Spinal cord (tissue), 10 donors: ENCODE results near the gene RASGRF1. TPM values are rescaled to one million over a fixed set of nuclear protein-coding genes. Genes with fewer than 3 reads are reported as not detected.

Experiments
- DNase-seq, 6 donors: peaks; one replicate each; pipeline versions ENCODE4 v3.0.0 to v3.0.0-alpha.2; 2013 to 2015; ENCODE audit warnings: low spot score in 6 of 6, low read depth in 4 of 6
- H3K27ac ChIP-seq: one replicate; pipeline ENCODE4 v1.5.1; 2013; ENCODE audit warnings: low read depth, low read length, control low read depth
- H3K27me3 ChIP-seq: one replicate; pipeline ENCODE4 v1.6.1; 2013; ENCODE audit warnings: low read length; ENCODE audit not compliant: control insufficient read depth, insufficient read depth
- H3K36me3 ChIP-seq: one replicate; pipeline ENCODE4 v1.6.1; 2013; ENCODE audit warnings: low read length; ENCODE audit not compliant: control insufficient read depth, insufficient read depth
- H3K4me1 ChIP-seq: one replicate; pipeline ENCODE4 v1.6.1; 2013; ENCODE audit warnings: low read length; ENCODE audit not compliant: control insufficient read depth, insufficient read depth
- H3K4me3 ChIP-seq: one replicate; pipeline ENCODE4 v1.5.1; 2013; ENCODE audit warnings: low read depth, low read length, control low read depth
- H3K9me3 ChIP-seq: one replicate; pipeline ENCODE4 v1.6.1; 2013; ENCODE audit warnings: low read length; ENCODE audit not compliant: control insufficient read depth, insufficient read depth
- WGBS: methylation state at CpG from one replicate; pipeline ENCODE4 v1.1.5; 2013; ENCODE audit warnings: missing lambda C conversion rate; ENCODE audit not compliant: insufficient coverage; 5-methylcytosine and 5-hydroxymethylcytosine counted together
- polyA plus RNA-seq, 2 donors: library from polyadenylated mRNA; unstranded; fragments of 120-200 nt; gene quantifications; one replicate each; pipeline ENCODE4 v1.2.1, GENCODE V29; 2013; ENCODE audit not compliant: insufficient read length in 2 of 2
- total RNA-seq, 2 donors: library from RNA; depleted of rRNA in 1 of 2; stranded (reverse); fragments of 120-200 nt in 1 of 2; fragments of >200 nt in 1 of 2; gene quantifications; one replicate each; pipeline versions ENCODE4 v1.2.3 to v1.2.4, GENCODE V29; 2013 to 2014
- donor health status: healthy.

RASGRF1 gene
- total and polyA plus RNA-seq, 4 donors: 4.9 to 42.0 (median 28.1) TPM

- no peaks in the 10 kb centered on the region for H3K27me3 ChIP-seq
Observed at GRCh38 chr15:78987556-78988360, 102.8 kb downstream of the RASGRF1 start.

GRCh38 chr15:78985859-78986475 is 104.6 kb downstream of the RASGRF1 start:
- no CpG with 5 or more reads among the region's 6 CpGs for WGBS

More at GRCh38 chr15:78987556-78988360, 102.8 kb downstream of the RASGRF1 start:
- no peaks in the 10 kb centered on the region for H3K9me3 ChIP-seq
- H3K4me1 ChIP-seq: peaks cover 11% of the 10 kb centered on the region
- no peak overlapping the region for H3K27ac ChIP-seq
- H3K4me3 ChIP-seq: no peak overlapping the region
- peaks cover 31% of the 10 kb centered on the region for H3K36me3 ChIP-seq
- DNase-seq: peak in 1 of 6 donors; percentile 24
- 73% methylated on average over 5 of the region's 10 CpGs for WGBS

GRCh38 chr15:78984041-78984440 is 106.5 kb downstream of the RASGRF1 start:
- 93% methylated on average over 1 of the region's 1 CpG for WGBS
- Histone ChIP-seq H3K27ac (no peak overlapping the region), H3K27me3 (no peaks in the 10 kb centered on the region), H3K9me3 (no peaks in the 10 kb centered on the region), H3K4me1 (peaks cover 8% of the 10 kb centered on the region), H3K4me3 (no peak overlapping the region), H3K36me3 (peaks cover 35% of the 10 kb centered on the region)
- DNase-seq: no peak

More at GRCh38 chr15:78985859-78986475, 104.6 kb downstream of the RASGRF1 start:
- DNase-seq: no peak
- Histone ChIP-seq H3K36me3 (peaks cover 30% of the 10 kb centered on the region), H3K27ac (no peak overlapping the region), H3K4me1 (peaks cover 3% of the 10 kb centered on the region), H3K9me3 (no peaks in the 10 kb centered on the region), H3K4me3 (no peak overlapping the region), H3K27me3 (no peaks in the 10 kb centered on the region)

GRCh38 chr15:78983146-78983918 is 107.2 kb downstream of the RASGRF1 start:
- WGBS: 71% methylated on average over 5 of the region's 5 CpGs
- Histone ChIP-seq H3K4me1 (peaks cover 8% of the 10 kb centered on the region), H3K4me3 (no peak overlapping the region), H3K9me3 (no peaks in the 10 kb centered on the region), H3K27me3 (no peaks in the 10 kb centered on the region), H3K36me3 (peaks cover 40% of the 10 kb centered on the region), H3K27ac (no peak overlapping the region)
- DNase-seq: no peak

GRCh38 chr15:78982736-78983135 is 107.8 kb downstream of the RASGRF1 start:
- Histone ChIP-seq H3K4me1 (peaks cover 8% of the 10 kb centered on the region), H3K27ac (no peak overlapping the region), H3K9me3 (no peaks in the 10 kb centered on the region), H3K36me3 (peaks cover 39% of the 10 kb centered on the region), H3K27me3 (no peaks in the 10 kb centered on the region), H3K4me3 (no peak overlapping the region)
- no peak for DNase-seq
- WGBS: 84% methylated on average over 10 of the region's 10 CpGs

GRCh38 chr15:78981532-78982313 is 108.9 kb downstream of the RASGRF1 start:
- Histone ChIP-seq H3K4me1 (peaks cover 14% of the 10 kb centered on the region), H3K9me3 (no peaks in the 10 kb centered on the region), H3K27me3 (no peaks in the 10 kb centered on the region), H3K4me3 (no peak overlapping the region), H3K36me3 (peaks cover 43% of the 10 kb centered on the region), H3K27ac (no peak overlapping the region)
- no peak for DNase-seq
- 93% methylated on average over 10 of the region's 11 CpGs for WGBS

GRCh38 chr15:78979456-78980320 is 110.9 kb downstream of the RASGRF1 start:
- peak in 5 of 6 donors; percentile 28 to 81 (median 41) for DNase-seq
- no peaks in the 10 kb centered on the region for H3K27me3 ChIP-seq
- H3K9me3 ChIP-seq: no peaks in the 10 kb centered on the region
- peaks cover 40% of the 10 kb centered on the region for H3K36me3 ChIP-seq
- no peak overlapping the region for H3K4me3 ChIP-seq
- peaks cover 14% of the 10 kb centered on the region for H3K4me1 ChIP-seq
- 63% methylated on average over 9 of the region's 17 CpGs for WGBS
- no peak overlapping the region for H3K27ac ChIP-seq

GRCh38 chr15:78978601-78979179 is 111.9 kb downstream of the RASGRF1 start:
- H3K9me3 ChIP-seq: no peaks in the 10 kb centered on the region
- no peaks in the 10 kb centered on the region for H3K27me3 ChIP-seq
- peaks cover 14% of the 10 kb centered on the region for H3K4me1 ChIP-seq
- H3K27ac ChIP-seq: no peak overlapping the region
- no peak overlapping the region for H3K4me3 ChIP-seq
- peaks cover 38% of the 10 kb centered on the region for H3K36me3 ChIP-seq
- 94% methylated on average over 19 of the region's 19 CpGs for WGBS
- no peak for DNase-seq
